PC-3 (cell line): ENCODE results near the gene RBM47.

ENCODE experiments used
- CTCF ChIP-seq: fragments of 300-600 bp; sonication (generic); conservative IDR thresholded peaks from 2 replicates; pipeline ENCODE4 v1.5.1; 2017; ENCODE audit warnings: antibody characterized with exemption, low read depth, mild to moderate bottlenecking, low read length
- EZH2 ChIP-seq: fragments of 300-600 bp; sonication (generic); IDR thresholded peaks from one replicate; pipeline ENCODE4 v1.6.1; 2017; ENCODE audit warnings: antibody characterized with exemption, mild to moderate bottlenecking, low read length; ENCODE audit not compliant: unreplicated experiment
- EZH2phosphoT487 ChIP-seq: fragments of 300-600 bp; sonication (generic); IDR thresholded peaks from 2 replicates; pipeline ENCODE4 v1.6.1; 2018; ENCODE audit warnings: mild to moderate bottlenecking, antibody characterized with exemption, low read length, borderline replicate concordance

GRCh38 chr4:40402556-40402955, 227.1 kb downstream of the RBM47 start:
- TF ChIP-seq EZH2 (no peak), CTCF (no peak), EZH2phosphoT487 (no peak)
